Hypothalamus (tissue), 51 donors: Measurements from ENCODE around the gene TMIGD1.

Experiments
- DNase-seq, 51 donors: peaks; one replicate each; lab custom pipeline; 2025; lab: John Stamatoyannopoulos, UW

TMIGD1 gene

GRCh38 chr17:30333503-30334360 lies at the start of gene TMIGD1:
TSS of gene TMIGD1 (minus strand) at chr17:30334057. CDS start at chr17:30332133, 1,924 bp downstream.
- DNase-seq = no peak

GRCh38 chr17:30382345-30382744 lies 48.5 kb upstream of the TMIGD1 start:
- DNase-seq = no peak

GRCh38 chr17:30381340-30381659 lies 47.4 kb upstream of the TMIGD1 start:
- no peak for DNase-seq

- peak in 1 of 51 donors; percentile 31 for DNase-seq
These were observed 46.9 kb upstream of the TMIGD1 start for GRCh38 chr17:30380643-30381339.

- peak in 1 of 51 donors; percentile 39 for DNase-seq
These were observed 46.1 kb upstream of the TMIGD1 start for GRCh38 chr17:30379903-30380381.

GRCh38 chr17:30379303-30379902 lies 45.5 kb upstream of the TMIGD1 start:
- peak in 16 of 51 donors; percentile 19 to 63 (median 30) for DNase-seq

GRCh38 chr17:30378825-30379302 lies 45.0 kb upstream of the TMIGD1 start, which contains the start of gene CPD:
TSS of gene CPD (plus strand) at chr17:30378927. CDS start at chr17:30378981, 54 bp downstream.
- peak; percentile 71 to 99 (median 94) for DNase-seq

- DNase-seq = peak in 9 of 51 donors; percentile 5 to 41 (median 26)
These were observed 44.5 kb upstream of the TMIGD1 start for GRCh38 chr17:30378241-30378824.

- DNase-seq = no peak
These were observed 43.9 kb upstream of the TMIGD1 start for GRCh38 chr17:30377574-30378240.

- DNase-seq = peak in 14 of 51 donors; percentile 5 to 49 (median 24)
These were observed 43.0 kb upstream of the TMIGD1 start for GRCh38 chr17:30376621-30377452.

- DNase-seq = no peak
These were observed 41.8 kb upstream of the TMIGD1 start for GRCh38 chr17:30375661-30376060.

- DNase-seq = no peak
These were observed 38.9 kb upstream of the TMIGD1 start for GRCh38 chr17:30372755-30373154.

- no peak for DNase-seq
These were observed 36.1 kb upstream of the TMIGD1 start for GRCh38 chr17:30369995-30370394.

- peak in 8 of 51 donors; percentile 4 to 63 (median 8) for DNase-seq
These were observed 35.3 kb upstream of the TMIGD1 start for GRCh38 chr17:30368912-30369720.

GRCh38 chr17:30366536-30366935 lies 32.7 kb upstream of the TMIGD1 start:
- DNase-seq = peak in 1 of 51 donors; percentile 2

GRCh38 chr17:30363715-30364202 lies 29.9 kb upstream of the TMIGD1 start:
- no peak for DNase-seq

- DNase-seq = no peak
These were observed 28.0 kb upstream of the TMIGD1 start for GRCh38 chr17:30361766-30362279.
